ENCODE measurements around the gene SGK2.

SGK2 gene

GRCh38 chr20:43558412-43559146, at the start of gene SGK2:
Gene SGK2, plus strand, starts transcription at chr20:43559027. Its CDS starts 7,469 bp downstream, at chr20:43566496.
- no peak for DNase-seq (ENCODE audit: low read depth in 2 of 2)

DNA sequence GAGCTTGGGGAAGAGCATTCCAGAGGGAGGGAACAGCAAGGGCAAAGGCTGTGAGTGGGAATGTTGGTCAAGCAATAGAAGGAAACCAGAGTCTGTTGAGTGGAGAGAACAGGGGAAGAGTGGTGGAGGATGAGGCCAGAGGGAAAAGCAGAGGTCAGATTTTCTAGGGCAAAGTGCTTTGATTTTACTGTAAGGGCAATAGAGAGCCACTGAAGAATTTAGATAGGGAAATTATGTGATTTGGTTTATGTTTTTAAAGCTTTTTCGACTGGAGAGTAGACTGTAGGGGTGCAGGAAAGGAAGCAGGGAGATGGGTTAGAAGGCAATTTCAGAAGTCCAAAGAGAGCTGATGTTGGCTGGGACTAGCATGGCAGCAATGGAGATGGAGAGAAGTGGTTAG, 46.9 kb upstream of the SGK2 start:
- DNase-seq (ENCODE audit: low read depth in 2 of 2): no peak

GRCh38 chr20:43513372-43513930, 45.4 kb upstream of the SGK2 start:
- no peak for DNase-seq (ENCODE audit: low read depth in 2 of 2)

GRCh38 chr20:43513931-43514647, 44.7 kb upstream of the SGK2 start:
- DNase-seq (ENCODE audit: low read depth in 2 of 2): peak; percentile 82 to 86

DNA sequence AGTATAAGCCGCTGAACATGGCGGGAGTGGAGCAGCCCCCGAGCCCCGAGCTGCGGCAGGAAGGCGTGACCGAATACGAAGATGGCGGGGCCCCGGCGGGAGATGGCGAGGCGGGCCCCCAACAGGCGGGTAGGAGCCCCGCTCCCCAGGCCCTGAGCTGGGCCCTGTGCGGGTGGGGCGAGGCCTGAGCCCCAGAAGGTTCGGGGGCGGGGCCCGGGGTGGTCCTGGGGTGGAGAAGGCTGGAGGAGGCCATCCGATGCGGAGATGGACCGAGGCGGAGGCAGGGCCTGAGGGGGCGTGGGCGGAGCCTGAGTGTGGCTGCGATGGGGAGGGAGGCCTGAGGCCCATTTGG, 44.2 kb upstream of the SGK2 start:
- DNase-seq (ENCODE audit: low read depth in 2 of 2): peak; percentile 9 to 19

DNA sequence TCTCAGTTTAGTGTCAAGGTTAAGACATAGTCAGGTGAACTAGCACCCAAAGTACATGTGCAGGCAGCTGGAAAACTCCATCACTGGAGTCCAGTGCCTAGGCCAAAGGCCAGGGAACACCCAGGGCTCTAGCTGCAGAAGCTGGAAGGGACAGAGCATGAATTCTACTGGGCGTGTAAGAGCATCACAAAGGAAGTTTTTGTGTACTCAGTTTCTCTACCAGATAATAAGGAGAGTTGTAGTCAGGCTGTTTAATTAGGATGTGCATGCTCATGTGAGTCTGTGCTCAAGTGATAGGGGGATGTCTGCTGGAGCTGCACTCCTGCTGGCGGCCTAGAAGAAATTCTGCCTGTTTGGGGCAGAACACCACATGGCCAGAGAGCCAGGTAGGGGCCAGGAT, 43.2 kb upstream of the SGK2 start:
- DNase-seq (ENCODE audit: low read depth in 2 of 2): no peak

DNA sequence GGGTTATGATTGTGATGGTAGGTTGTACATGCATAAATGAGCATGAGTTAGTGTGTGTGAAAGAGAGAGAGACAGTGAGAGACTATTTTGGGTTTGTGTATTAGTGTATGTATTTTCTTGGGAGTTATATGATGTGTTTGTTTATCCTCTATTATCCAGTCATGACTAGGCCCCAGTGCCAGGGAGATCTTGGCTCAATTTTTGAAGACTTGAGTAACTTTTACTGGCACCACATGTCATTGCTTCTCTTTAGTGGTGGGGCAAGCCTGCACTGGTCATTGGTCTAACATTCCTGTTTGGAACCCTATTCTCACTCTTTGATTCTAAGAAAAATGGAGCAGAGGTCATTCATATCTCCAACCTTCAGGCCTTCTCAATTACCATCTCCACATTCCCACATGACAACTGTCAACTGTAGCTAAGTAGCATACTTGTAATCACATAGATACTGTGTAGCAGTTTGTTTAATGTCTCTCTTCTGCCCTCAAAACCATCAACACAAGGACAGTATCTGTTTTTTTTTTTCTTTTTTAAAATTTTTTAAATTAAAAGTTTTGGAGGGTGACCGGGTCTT, 42.5 kb upstream of the SGK2 start:
- DNase-seq (ENCODE audit: low read depth in 2 of 2): no peak

GRCh38 chr20:43520074-43520630, 38.7 kb upstream of the SGK2 start:
- DNase-seq (ENCODE audit: low read depth in 2 of 2): no peak

DNA sequence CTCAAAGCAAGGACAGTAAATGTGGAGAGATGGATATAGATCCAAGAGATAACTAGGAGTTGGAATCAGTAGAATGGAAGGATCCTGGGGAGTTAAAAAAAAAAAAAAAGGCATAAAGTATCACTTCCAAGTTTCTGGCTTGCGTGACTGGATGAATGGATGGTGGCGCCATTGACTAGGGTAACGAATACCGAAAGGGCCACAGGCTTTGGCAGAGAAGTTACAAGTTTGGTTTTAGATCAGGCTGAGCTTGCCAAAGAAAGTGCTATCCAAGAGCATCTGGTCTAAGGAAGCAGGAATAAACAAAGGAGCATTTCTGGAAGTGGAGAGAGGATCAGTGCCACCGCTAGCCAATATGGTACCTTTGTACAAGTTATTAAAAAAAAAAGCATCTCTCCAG, 33.8 kb upstream of the SGK2 start:
- DNase-seq (ENCODE audit: low read depth in 2 of 2): no peak

DNA sequence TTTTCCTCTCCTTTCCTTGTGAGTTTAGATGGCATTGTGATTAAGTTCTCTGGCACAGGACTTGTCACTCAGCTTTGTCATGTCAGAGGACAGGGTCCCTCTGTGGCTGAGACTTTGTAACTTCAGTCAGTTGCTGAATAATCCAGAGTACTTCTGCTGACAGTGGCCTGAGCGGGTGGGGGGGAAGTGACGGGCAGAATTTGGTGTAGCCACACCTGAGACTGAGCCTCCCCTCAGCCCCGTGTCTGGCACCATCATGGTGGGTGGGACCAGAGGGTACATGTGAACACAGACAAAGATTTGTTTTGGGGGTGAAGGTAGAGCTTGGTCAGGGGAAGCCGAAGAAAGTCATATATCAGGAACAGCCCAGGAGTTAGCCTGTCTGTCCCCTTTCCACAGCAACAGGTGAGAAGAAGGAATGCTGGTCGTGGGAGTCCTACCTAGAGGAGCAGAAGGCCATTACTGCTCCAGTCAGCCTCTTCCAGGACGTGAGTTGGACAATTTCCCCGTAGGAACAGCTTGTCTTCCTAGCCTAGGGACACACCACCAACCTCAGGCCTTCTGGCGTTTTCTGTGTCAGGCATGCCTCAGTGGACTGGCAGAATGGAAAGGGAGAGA, 30.5 kb upstream of the SGK2 start:
- no peak for DNase-seq (ENCODE audit: low read depth in 2 of 2)

DNA sequence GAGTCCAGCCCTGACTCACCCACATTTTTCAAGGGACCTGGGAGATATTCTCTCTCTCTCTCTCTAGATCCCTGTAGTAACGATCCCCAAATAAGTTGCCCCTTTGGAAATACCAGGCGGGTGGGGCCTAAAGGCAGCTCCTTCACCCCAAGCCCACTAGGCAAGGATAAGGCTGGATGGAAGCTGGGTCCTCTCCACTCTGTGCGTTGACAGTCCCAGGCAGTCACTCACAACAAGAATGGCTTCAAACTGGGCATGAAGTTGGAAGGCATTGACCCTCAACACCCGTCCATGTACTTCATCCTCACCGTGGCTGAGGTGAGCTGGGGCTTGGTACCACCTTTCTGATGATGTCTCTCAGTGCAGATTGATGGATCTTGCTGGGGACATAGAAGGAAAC, 29.8 kb upstream of the SGK2 start:
- no peak for DNase-seq (ENCODE audit: low read depth in 2 of 2)

GRCh38 chr20:43529457-43530153, 29.2 kb upstream of the SGK2 start:
- DNase-seq (ENCODE audit: low read depth in 2 of 2): no peak

DNA sequence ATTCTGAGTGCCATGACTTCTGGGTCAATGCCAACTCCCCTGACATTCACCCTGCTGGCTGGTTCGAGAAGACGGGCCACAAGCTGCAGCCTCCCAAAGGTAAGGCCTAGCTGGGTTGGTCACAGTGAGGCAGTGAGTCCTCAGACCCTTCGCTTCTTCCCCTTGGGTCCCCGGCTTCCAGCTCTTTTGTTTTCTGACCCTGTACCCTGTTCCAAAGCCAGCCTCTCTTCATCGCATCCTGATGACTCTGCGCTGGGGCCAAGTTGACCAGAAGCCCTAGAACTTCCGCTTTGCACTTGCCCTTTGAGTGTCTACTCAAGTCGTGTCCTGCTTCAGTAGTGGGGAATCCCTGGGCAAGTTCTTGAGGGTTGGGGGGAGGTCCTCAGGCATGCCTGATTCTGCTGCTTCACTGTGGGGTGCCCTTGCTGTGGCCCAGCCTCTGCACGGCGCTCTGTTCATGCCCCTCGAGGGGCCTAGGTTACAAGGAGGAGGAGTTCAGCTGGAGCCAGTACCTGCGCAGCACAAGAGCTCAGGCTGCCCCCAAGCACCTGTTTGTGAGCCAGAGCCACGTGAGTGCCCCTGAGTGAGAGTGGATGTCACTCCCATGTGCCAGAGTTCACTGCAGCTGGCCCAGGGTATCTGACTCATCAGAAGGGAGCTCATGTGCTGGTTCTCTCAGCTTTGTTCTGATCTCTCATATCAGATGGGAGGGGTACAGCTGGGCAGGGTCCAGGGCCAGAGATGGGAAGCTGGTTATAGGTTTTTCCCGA, 28.3 kb upstream of the SGK2 start:
- no peak for DNase-seq (ENCODE audit: low read depth in 2 of 2)

DNA sequence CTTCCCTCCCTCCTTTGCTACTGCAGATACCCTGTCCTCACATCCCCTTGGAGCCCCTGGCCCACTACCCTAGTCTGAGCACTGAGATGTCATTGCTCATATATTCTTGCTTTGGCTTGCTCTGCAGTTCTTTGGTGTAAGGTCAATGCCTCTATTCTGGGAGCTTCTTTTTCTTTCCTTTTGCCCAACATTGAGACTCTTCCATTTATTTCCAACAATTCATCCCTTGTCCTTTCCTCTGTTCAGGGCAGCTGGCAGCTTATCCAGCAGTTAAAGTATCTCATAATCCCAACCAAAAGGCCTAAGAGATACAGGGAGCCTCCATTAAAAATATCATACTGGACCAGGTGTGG, 27.8 kb upstream of the SGK2 start:
- DNase-seq (ENCODE audit: low read depth in 2 of 2): no peak

DNA sequence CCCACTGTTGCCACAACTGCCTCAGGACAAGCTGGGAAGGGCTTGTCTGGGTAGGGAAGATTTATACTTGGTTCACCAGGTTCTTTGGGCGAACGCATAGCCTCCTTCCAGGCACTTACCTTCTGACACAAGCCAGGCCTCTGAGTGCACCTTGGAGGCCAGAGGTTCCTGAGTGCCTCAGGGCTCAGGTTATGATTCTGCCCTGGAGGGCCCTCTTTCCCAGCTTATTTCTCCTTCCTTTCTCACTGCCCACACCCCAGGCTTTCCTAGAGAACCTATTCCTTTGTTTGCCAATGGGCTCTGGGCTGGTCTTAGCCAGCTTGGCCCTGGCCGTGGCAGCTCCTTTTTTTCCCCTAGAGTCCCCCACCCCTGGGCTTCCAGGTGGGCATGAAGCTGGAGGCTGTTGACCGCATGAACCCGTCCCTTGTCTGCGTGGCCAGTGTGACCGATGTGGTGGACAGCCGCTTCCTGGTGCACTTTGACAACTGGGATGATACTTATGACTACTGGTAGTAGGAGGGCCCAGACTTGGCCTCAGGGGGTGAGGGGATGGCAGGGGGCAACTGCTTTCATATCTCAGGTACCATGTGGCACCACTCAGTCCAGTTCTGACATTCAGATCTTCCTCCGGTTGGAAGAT, 26.3 kb upstream of the SGK2 start:
- no peak for DNase-seq (ENCODE audit: low read depth in 2 of 2)

- no peak for DNase-seq (ENCODE audit: low read depth in 2 of 2)
Measured at GRCh38 chr20:43533060-43533459, 25.8 kb upstream of the SGK2 start.

- DNase-seq (ENCODE audit: low read depth in 2 of 2): no peak
Measured at GRCh38 chr20:43534016-43534415, 24.8 kb upstream of the SGK2 start.

DNA sequence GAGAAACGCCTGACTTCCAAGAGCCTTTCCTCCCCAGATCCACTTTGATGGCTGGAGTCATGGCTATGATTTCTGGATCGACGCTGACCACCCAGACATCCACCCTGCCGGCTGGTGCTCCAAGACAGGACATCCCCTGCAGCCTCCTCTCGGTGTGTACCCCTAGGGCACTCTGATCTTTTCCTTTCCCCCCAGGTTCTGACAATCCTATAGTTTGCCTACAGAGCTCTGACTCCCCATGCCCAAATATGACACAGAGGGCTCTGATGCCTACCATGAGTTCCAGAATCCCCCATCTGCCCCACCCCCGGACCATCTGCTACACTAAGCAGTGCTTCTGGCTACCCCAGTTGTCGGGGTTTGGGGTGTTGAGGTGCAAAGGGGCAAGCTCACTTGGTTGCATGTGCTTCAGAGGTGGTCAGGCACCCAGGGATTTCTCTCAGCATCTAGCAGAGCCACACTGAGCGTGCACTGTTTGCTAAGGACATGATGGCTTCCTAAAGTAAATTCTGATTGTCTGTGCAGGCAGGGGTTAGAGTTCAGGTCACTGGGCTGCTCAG, 24.0 kb upstream of the SGK2 start:
- DNase-seq (ENCODE audit: low read depth in 2 of 2): no peak

- DNase-seq (ENCODE audit: low read depth in 2 of 2): no peak
Measured at GRCh38 chr20:43535370-43536004, 23.3 kb upstream of the SGK2 start.

Measured in stimulated activated CD8-positive, alpha-beta memory T cell treated with anti-CD3 and anti-CD28 coated beads, Interleukin-2, amount 100 ng/mL, for 48 hours (primary cell).